ENCODE data around the gene FAM222B.

GRCh38 chr17:28750178-28751047 lies 92.2 kb downstream of the FAM222B start:
- TF ChIP-seq CTCF (IDR thresholded peaks at IDR 0.05) (peak; percentile 99 to 100 (median 100)), EP300 (IDR thresholded peaks at IDR 0.05) (no peak), POLR2A (IDR thresholded peaks at IDR 0.05) (no peak), POLR2AphosphoS5 (IDR thresholded peaks at IDR 0.05) (peak; percentile 30 to 52 (median 38))
